A673 (cell line): ENCODE data around the gene LCA5.

Experiments used
- CTCF ChIP-seq: fragments of 300-800, 200-600 bp; sonication (generic); conservative IDR thresholded peaks from 2 replicates; pipeline ENCODE4 v1.5.1; 2017; ENCODE audit warnings: low read depth, mild to moderate bottlenecking, antibody characterized with exemption, low read length, moderate library complexity, mixed read lengths
- EZH2 ChIP-seq: fragments of 200-600 bp; sonication (generic); IDR thresholded peaks from 2 replicates; pipeline ENCODE4 v1.6.1; 2017; ENCODE audit warnings: borderline replicate concordance, low read depth, mild to moderate bottlenecking, mixed read lengths, antibody characterized with exemption, low read length; ENCODE audit not compliant: poor library complexity, severe bottlenecking

- TF ChIP-seq CTCF, result no peak
- TF ChIP-seq EZH2, result no peak
These were observed 101.5 kb downstream of the LCA5 start for GRCh38 chr6:79435746-79436145.
